H9 (cell line): Measurements from ENCODE around the gene ACO1. TPM values are rescaled to one million over a fixed set of nuclear protein-coding genes. Genes with fewer than 3 reads are reported as not detected.

ENCODE experiments used
- DNase-seq: peaks from one replicate; pipeline ENCODE4 v3.0.0-alpha.2; 2017
- H2AFZ ChIP-seq: one replicate; pipeline ENCODE4 v1.6.1; 2013; ENCODE audit warnings: mild to moderate bottlenecking, low read length, control low read depth, moderate library complexity
- H2AK5ac ChIP-seq: 2 replicates; pipeline ENCODE4 v1.6.1; 2013; ENCODE audit warnings: low read length, control low read depth, mixed read lengths; ENCODE audit not compliant: insufficient read length
- H2BK120ac ChIP-seq: one replicate; pipeline ENCODE4 v1.6.1; 2013; ENCODE audit warnings: low read depth, mild to moderate bottlenecking, low read length, control low read depth, inconsistent platforms; ENCODE audit not compliant: poor library complexity, severe bottlenecking
- H2BK12ac ChIP-seq: 2 replicates; pipeline ENCODE4 v1.6.1; 2013; ENCODE audit warnings: low read length, control low read depth, mixed read lengths, low read depth; ENCODE audit not compliant: insufficient read length
- H2BK15ac ChIP-seq: 2 replicates; pipeline ENCODE4 v1.6.1; 2013; ENCODE audit warnings: low read depth, low read length, control low read depth
- H2BK20ac ChIP-seq: one replicate; pipeline ENCODE4 v1.6.1; 2013; ENCODE audit warnings: low read depth, mild to moderate bottlenecking, low read length, control low read depth, inconsistent platforms; ENCODE audit not compliant: poor library complexity, severe bottlenecking
- H2BK5ac ChIP-seq: 2 replicates; pipeline ENCODE4 v1.6.1; 2013; ENCODE audit warnings: low read length, control low read depth, mixed read lengths; ENCODE audit not compliant: insufficient read length
- H3K14ac ChIP-seq: 2 replicates; pipeline ENCODE4 v1.6.1; 2013; ENCODE audit warnings: low read length, control low read depth; ENCODE audit not compliant: insufficient read depth
- H3K18ac ChIP-seq: 2 replicates; pipeline ENCODE4 v1.6.1; 2013; ENCODE audit warnings: low read depth, mild to moderate bottlenecking, mixed read lengths, low read length, control low read depth; ENCODE audit not compliant: insufficient read length
- H3K23ac ChIP-seq: 2 replicates; pipeline ENCODE4 v1.6.1; 2013; ENCODE audit warnings: low read length, control low read depth, mixed read lengths, low read depth; ENCODE audit not compliant: insufficient read length
- H3K23me2 ChIP-seq: 2 replicates; pipeline ENCODE4 v1.6.1; 2013; ENCODE audit warnings: low read depth, mild to moderate bottlenecking, mixed read lengths, low read length, control low read depth; ENCODE audit not compliant: insufficient read length, poor library complexity, severe bottlenecking
- H3K27ac ChIP-seq: 2 replicates; pipeline ENCODE4 v1.5.1; 2013; ENCODE audit warnings: low read length, control low read depth, mixed read lengths, low read depth; ENCODE audit not compliant: insufficient read length
- H3K27me3 ChIP-seq: 2 replicates; pipeline ENCODE4 v1.6.1; 2013; ENCODE audit warnings: low read length, control low read depth, inconsistent platforms; ENCODE audit not compliant: insufficient read depth
- H3K4ac ChIP-seq: 2 replicates; pipeline ENCODE4 v1.6.1; 2013; ENCODE audit warnings: low read depth, mild to moderate bottlenecking, control low read depth, inconsistent platforms, low read length, moderate library complexity
- H3K4me1 ChIP-seq: 2 replicates; pipeline ENCODE4 v1.6.1; 2013; ENCODE audit warnings: low read length, control low read depth, inconsistent platforms; ENCODE audit not compliant: insufficient read depth
- H3K4me2 ChIP-seq: 2 replicates; pipeline ENCODE4 v1.6.1; 2013; ENCODE audit warnings: low read length, control low read depth, mixed read lengths; ENCODE audit not compliant: insufficient read length, insufficient read depth
- H3K56ac ChIP-seq: 2 replicates; pipeline ENCODE4 v1.6.1; 2013; ENCODE audit warnings: low read depth, mild to moderate bottlenecking, mixed read lengths, low read length, control low read depth; ENCODE audit not compliant: insufficient read length
- H3K79me1 ChIP-seq: 2 replicates; pipeline ENCODE4 v1.6.1; 2013; ENCODE audit warnings: low read depth, mild to moderate bottlenecking, moderate library complexity, low read length, control low read depth, inconsistent platforms; ENCODE audit not compliant: insufficient read depth, poor library complexity, severe bottlenecking
- H3K79me2 ChIP-seq: 2 replicates; pipeline ENCODE4 v1.6.1; 2013; ENCODE audit warnings: low read length, control low read depth, inconsistent platforms; ENCODE audit not compliant: insufficient read depth
- H3K9ac ChIP-seq: 2 replicates; pipeline ENCODE4 v1.6.1; 2013; ENCODE audit warnings: low read length, control low read depth, mixed read lengths; ENCODE audit not compliant: insufficient read length; ENCODE audit errors: extremely low read depth
- H3K9me3 ChIP-seq: one replicate; pipeline ENCODE4 v1.6.1; 2013; ENCODE audit warnings: low read depth, low read length, inconsistent platforms; ENCODE audit not compliant: control insufficient read depth
- H3T11ph ChIP-seq: one replicate; pipeline ENCODE4 v1.6.1; 2013; ENCODE audit warnings: mild to moderate bottlenecking, low read length, control low read depth, inconsistent platforms
- H4K20me1 ChIP-seq: one replicate; pipeline ENCODE4 v1.6.1; 2013; ENCODE audit not compliant: control insufficient read depth, insufficient read length, insufficient read depth
- H4K5ac ChIP-seq: 2 replicates; pipeline ENCODE4 v1.6.1; 2013; ENCODE audit warnings: low read depth, mild to moderate bottlenecking, mixed read lengths, low read length, control low read depth; ENCODE audit not compliant: insufficient read length
- H4K8ac ChIP-seq: replicated peaks from 2 replicates; pipeline ENCODE4 v1.6.1; 2013; ENCODE audit warnings: low read length, control low read depth, mixed read lengths, low read depth; ENCODE audit not compliant: insufficient read length
- H4K91ac ChIP-seq: 2 replicates; pipeline ENCODE4 v1.6.1; 2013; ENCODE audit warnings: low read depth, mild to moderate bottlenecking, moderate library complexity, mixed read lengths, low read length, control low read depth; ENCODE audit not compliant: insufficient read length
- H3K27ac Mint-ChIP-seq, 3 experiments: 2 replicates in 2 of 3; 3 replicates in 1 of 3; pipeline ENCODE4 v1.8.0; 2020 to 2021; ENCODE audit warnings: mixed read lengths in 3 of 3, mild to moderate bottlenecking in 1 of 3, moderate library complexity in 1 of 3
- H3K27me3 Mint-ChIP-seq: 2 replicates; pipeline ENCODE4 v1.8.0; 2021; ENCODE audit warnings: low read depth, mild to moderate bottlenecking, moderate library complexity, mixed read lengths
- H3K36me3 Mint-ChIP-seq, 3 experiments: 2 replicates in 2 of 3; 3 replicates in 1 of 3; pipeline ENCODE4 v1.8.0; 2020 to 2021; ENCODE audit warnings: low read depth in 3 of 3, mixed read lengths in 3 of 3; ENCODE audit not compliant: insufficient read depth in 1 of 3
- H3K4me1 Mint-ChIP-seq, 2 experiments: 2 replicates each; pipeline ENCODE4 v1.8.0; 2020; ENCODE audit warnings: mixed read lengths in 2 of 2
- H3K4me3 Mint-ChIP-seq, 2 experiments: 2 replicates in 1 of 2; 3 replicates in 1 of 2; pipeline ENCODE4 v1.8.0; 2020 to 2021; ENCODE audit warnings: mild to moderate bottlenecking in 2 of 2, mixed read lengths in 2 of 2, moderate library complexity in 1 of 2
- H3K9me3 Mint-ChIP-seq, 2 experiments: 2 replicates in 1 of 2; 3 replicates in 1 of 2; pipeline ENCODE4 v1.8.0; 2020; ENCODE audit warnings: mild to moderate bottlenecking in 2 of 2, mixed read lengths in 2 of 2, moderate library complexity in 1 of 2
- WGBS: extraction: QIAGEN DNeasy Blood & Tissue Kit; methylation state at CpG from one replicate; pipeline ENCODE4 v1.1.7; 2013; ENCODE audit warnings: missing lambda C conversion rate, low lambda C conversion rate, mixed read lengths; ENCODE audit not compliant: insufficient read length; ENCODE audit errors: extremely low coverage; 5-methylcytosine and 5-hydroxymethylcytosine counted together
- total RNA-seq: library from RNA; stranded (reverse); gene quantifications from 2 replicates; pipeline ENCODE4 v1.2.1, GENCODE V29; 2021
- TF ChIP-seq, protein P1 (sequence below): fragments of 200-600 bp; sonication (generic); conservative IDR thresholded peaks from 3 replicates; pipeline ENCODE4 v1.8.0; 2021; ENCODE audit warnings: antibody characterized with exemption, mild to moderate bottlenecking

ACO1 gene
- total RNA-seq, 1 experiment from 2014 or later: 44.5 TPM

DNA sequence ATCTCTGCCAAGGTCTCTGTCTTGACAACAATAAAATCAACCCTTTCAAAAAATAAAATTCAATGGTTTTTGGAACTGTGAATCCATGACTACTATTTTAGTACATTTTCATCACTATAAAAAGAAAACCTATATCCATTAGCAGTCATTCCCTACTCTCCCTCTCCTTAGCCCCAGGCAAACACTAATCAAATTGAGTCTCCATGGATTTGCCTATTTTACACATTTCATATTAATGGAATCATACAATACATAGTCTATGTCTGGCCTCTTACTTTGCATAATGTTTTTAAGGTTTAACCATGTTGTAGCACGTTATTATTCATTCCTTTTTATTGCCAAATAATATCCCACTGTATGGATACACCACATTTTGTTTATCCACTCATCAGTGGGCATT, 117.4 kb downstream of the ACO1 start:
- no peak overlapping the region for H3K27ac Mint-ChIP-seq
- TF ChIP-seq, protein P1, sequence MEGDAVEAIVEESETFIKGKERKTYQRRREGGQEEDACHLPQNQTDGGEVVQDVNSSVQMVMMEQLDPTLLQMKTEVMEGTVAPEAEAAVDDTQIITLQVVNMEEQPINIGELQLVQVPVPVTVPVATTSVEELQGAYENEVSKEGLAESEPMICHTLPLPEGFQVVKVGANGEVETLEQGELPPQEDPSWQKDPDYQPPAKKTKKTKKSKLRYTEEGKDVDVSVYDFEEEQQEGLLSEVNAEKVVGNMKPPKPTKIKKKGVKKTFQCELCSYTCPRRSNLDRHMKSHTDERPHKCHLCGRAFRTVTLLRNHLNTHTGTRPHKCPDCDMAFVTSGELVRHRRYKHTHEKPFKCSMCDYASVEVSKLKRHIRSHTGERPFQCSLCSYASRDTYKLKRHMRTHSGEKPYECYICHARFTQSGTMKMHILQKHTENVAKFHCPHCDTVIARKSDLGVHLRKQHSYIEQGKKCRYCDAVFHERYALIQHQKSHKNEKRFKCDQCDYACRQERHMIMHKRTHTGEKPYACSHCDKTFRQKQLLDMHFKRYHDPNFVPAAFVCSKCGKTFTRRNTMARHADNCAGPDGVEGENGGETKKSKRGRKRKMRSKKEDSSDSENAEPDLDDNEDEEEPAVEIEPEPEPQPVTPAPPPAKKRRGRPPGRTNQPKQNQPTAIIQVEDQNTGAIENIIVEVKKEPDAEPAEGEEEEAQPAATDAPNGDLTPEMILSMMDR: no peak
- H3K27me3 ChIP-seq: no peaks in the 10 kb centered on the region
- H4K5ac ChIP-seq: no peak overlapping the region
- H2BK15ac ChIP-seq: no peak overlapping the region
- WGBS: no CpG with 5 or more reads among the region's 1 CpG
- H4K8ac ChIP-seq: no peak overlapping the region
- H3K79me1 ChIP-seq: no peaks in the 10 kb centered on the region
- DNase-seq: no peak
- no peak overlapping the region for H3T11ph ChIP-seq
- no peak overlapping the region for H3K4me2 ChIP-seq
- no peak overlapping the region for H2BK5ac ChIP-seq
- no peak overlapping the region for H3K9ac ChIP-seq
- no peak overlapping the region for H3K18ac ChIP-seq
- H3K56ac ChIP-seq: no peak overlapping the region
- no peaks in the 10 kb centered on the region for H3K4me1 ChIP-seq
- no peaks in the 10 kb centered on the region for H3K23me2 ChIP-seq
- H3K4ac ChIP-seq: no peak overlapping the region
- H3K79me2 ChIP-seq: no peaks in the 10 kb centered on the region
- H2BK12ac ChIP-seq: no peak overlapping the region
- no peak overlapping the region for H4K91ac ChIP-seq
- no peak overlapping the region for H3K23ac ChIP-seq
- H3K36me3 Mint-ChIP-seq: peaks cover 9 to 18% (median 15%) of the 10 kb centered on the region in 3 experiments
- peaks cover 0 to 3% of the 10 kb centered on the region in 2 experiments; a peak in 3 of 5 replicates for H3K9me3 Mint-ChIP-seq
- no peak overlapping the region for H3K14ac ChIP-seq
- H2BK20ac ChIP-seq: no peak overlapping the region
- H2AFZ ChIP-seq: no peak overlapping the region
- no peak overlapping the region for H3K4me3 Mint-ChIP-seq
- no peak overlapping the region for H2BK120ac ChIP-seq
- H2AK5ac ChIP-seq: no peak overlapping the region
- no peak overlapping the region for H3K27ac ChIP-seq
- H3K9me3 ChIP-seq: no peaks in the 10 kb centered on the region
- H3K4me1 Mint-ChIP-seq: peaks cover 11 to 13% of the 10 kb centered on the region in 2 experiments; a peak in 3 of 4 replicates
- H4K20me1 ChIP-seq: no peaks in the 10 kb centered on the region
- H3K27me3 Mint-ChIP-seq: no peaks in the 10 kb centered on the region
